Activated naive CD4-positive, alpha-beta T cell (primary cell): ENCODE results near the gene INAFM2.

Experiments used
- DNase-seq, 4 experiments: peaks; one replicate each; lab custom pipeline; 2025; lab: John Stamatoyannopoulos, UW

The INAFM2 gene

GRCh38 chr15:40323239-40323952, at the start of gene INAFM2:
Gene INAFM2 (plus strand): TSS chr15:40323692. CDS start chr15:40324056, 364 bp downstream.
- peak; percentile 77 to 91 (median 79) for DNase-seq

GRCh38 chr15:40274350-40275274, 48.9 kb upstream of the INAFM2 start:
- peak; percentile 77 to 87 (median 86) for DNase-seq

DNA sequence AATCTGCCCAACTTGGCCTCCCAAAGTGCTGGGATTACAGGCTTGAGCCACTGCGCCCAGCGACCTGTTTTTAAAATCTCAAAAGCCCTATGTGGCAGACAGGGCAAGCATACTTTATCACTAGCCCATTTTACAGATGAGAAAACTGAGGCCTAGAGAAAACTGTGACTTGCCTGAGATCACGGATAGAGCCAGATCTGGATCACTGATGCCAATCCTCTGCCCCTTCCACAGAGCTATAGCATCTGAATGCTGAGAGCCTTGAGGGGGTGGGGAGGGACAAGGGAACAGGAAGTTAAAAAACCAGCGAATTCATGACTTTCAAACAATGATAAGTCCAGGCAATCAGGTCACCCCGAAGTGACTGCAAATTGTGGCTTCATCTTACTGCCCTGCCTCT, 48.0 kb upstream of the INAFM2 start:
- DNase-seq: no peak

GRCh38 chr15:40275954-40276353, 47.5 kb upstream of the INAFM2 start:
- no peak for DNase-seq

DNA sequence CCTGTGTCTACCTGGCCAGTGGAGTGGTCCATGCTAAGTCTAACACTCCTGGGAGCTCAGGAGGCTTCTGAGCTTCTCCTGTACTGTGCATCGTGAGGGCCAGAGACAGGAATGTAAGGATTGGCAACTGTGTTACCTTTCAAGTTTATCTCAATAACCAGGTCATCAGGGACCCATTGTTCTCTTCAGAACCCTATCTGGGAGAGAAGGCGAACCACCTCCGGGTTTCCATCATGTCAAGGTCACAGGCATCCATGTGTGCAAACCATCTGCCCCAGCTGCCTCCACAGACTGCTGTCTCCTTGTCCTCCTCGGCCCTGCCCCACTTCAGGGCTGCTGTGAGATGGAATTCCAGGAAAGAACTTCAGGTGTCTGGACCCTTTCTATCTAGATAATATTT, 46.6 kb upstream of the INAFM2 start:
- no peak for DNase-seq

DNA sequence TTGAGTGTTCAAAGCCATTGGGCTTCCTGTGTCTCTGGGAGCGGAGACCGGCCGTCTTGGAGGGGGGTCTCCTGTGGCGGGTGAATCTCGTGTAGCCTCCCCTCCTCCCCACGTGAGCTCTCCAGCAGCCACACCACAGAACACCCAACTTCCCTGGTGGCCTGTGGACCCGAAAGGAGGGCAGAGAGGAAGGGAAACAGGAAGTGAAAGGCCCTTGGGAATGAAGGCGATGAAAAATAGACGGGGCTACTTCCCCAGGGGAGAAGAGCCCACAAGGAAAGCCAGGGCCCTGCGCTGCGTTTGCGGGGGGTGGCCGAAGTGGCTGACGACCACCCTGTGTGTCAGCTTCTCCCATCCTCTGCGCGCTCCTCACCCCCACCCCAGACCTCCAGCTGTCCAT, 46.0 kb upstream of the INAFM2 start:
- no peak for DNase-seq

- DNase-seq: no peak
Observed at GRCh38 chr15:40278026-40278425, 45.5 kb upstream of the INAFM2 start.

- peak; percentile 36 to 70 (median 61) for DNase-seq
Observed at GRCh38 chr15:40279437-40280141, 43.9 kb upstream of the INAFM2 start.

GRCh38 chr15:40280260-40281056, 43.0 kb upstream of the INAFM2 start:
- no peak for DNase-seq

- DNase-seq: no peak
Observed at GRCh38 chr15:40281057-40281800, 42.3 kb upstream of the INAFM2 start.

GRCh38 chr15:40281801-40282146, 41.7 kb upstream of the INAFM2 start:
- no peak for DNase-seq

- peak in 1 of 4 experiments; percentile 35 for DNase-seq
Observed at GRCh38 chr15:40282147-40282868, 41.2 kb upstream of the INAFM2 start.

DNA sequence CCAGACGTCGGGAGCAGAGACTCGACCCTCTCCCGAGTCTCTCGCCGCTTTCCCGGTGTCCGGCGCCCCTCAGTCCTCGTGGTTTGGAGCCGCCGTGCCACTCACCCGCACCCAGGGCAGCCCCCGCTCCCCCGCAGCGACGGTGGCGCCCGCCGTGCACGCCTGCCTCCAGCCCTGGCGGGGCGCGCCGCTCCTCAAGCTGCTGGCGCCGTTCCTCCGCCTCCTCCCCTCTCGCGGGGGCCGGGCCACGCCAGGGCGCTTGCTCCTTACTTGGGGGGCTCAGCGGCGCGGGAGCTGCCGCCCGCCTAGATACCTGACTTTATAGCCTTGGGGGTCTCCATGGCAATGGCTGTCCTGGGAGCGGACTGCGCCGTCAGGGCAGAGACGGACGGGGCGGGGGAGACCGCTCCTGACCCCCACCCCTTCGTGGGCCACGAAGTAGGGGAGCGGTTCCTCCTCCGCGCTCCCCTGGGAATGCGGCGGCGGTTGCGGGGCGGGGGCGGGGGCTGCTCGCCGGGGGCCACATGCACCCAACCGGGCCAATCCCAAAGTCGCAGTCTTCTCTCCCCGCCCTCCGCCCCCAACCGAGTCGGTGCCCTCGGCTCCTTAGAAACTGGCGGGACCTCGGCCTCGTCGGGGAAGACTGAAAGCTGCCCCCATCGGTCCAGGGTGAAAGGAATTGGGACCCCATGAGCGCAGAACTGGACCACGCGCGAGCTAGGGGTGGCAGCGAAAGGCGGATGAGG, 40.5 kb upstream of the INAFM2 start, which contains the start of gene ANKRD63:
Gene ANKRD63, minus strand, starts transcription at position 196 of the 746 bp plus-strand sequence. CDS start 478 bp downstream, outside the sequence.
- DNase-seq: peak in 2 of 4 experiments; percentile 21 to 29

GRCh38 chr15:40283615-40284300, 39.7 kb upstream of the INAFM2 start:
- no peak for DNase-seq

DNA sequence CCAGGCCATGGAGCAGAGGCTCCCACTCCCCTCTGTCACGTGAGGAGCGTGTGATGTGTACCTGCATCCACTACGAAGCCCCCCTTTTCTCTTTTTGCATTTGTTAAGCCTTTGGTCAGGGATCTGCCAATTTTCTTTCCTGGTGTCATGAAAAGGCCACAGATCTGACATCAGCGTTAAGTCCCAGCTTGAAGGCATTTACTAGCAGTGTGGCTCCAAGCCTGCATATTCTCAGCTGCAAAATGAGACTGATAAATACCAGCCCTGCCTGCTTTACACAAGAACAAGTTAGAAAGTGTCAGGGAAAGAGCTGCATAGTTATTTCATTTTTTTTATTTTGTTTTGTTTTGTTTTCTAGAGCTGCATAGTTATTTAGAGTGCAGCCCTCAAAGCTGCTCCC, 38.3 kb upstream of the INAFM2 start:
- DNase-seq: no peak

GRCh38 chr15:40285554-40286011, 37.9 kb upstream of the INAFM2 start:
- DNase-seq: no peak

GRCh38 chr15:40286061-40286532, 37.4 kb upstream of the INAFM2 start:
- no peak for DNase-seq

GRCh38 chr15:40286794-40287193, 36.7 kb upstream of the INAFM2 start:
- DNase-seq: no peak
